HepG2 (cell line): ENCODE results near the gene SIGLEC15. TPM values are rescaled to one million over a fixed set of nuclear protein-coding genes. Genes with fewer than 3 reads are reported as not detected.

ENCODE experiments used
- ATAC-seq: fragments of 200-7000 bp; cut with Tn5 transposase; 3 replicates; pipeline ENCODE4 v1.9.1; 2020; ENCODE audit warnings: mild to moderate bottlenecking, moderate library complexity
- BruUV-seq: library from RNA; stranded (reverse); fragments of 400-500 nt; replicated peaks from 2 replicates; lab custom pipeline; 2021; lab: Mats Ljungman, UMichigan
- CTCF ChIA-PET: fragments of 300-600 bp; formaldehyde crosslinking; extraction: SDS; loops from one replicate; lab custom pipeline; 2021; ENCODE audit warnings: low total read pairs, inconsistent platforms, low intra/inter-chr PET ratio; lab: Yijun Ruan, JAX
- POLR2A ChIA-PET: fragments of 350-600 bp; sonication (Branson Sonifier 250); formaldehyde crosslinking; loops from one replicate; lab custom pipeline; 2020; ENCODE audit warnings: antibody characterized with exemption, inconsistent platforms; lab: Yijun Ruan, JAX
- DNase-seq: peaks from one replicate; pipeline ENCODE4 v3.0.0-alpha.2; 2015; ENCODE audit warnings: low spot score
- FAIRE-seq: peaks from 3 replicates; lab custom pipeline; 2011; peaks lifted over from hg19 to GRCh38; lab: Jason Lieb, UNC
- H2AFZ ChIP-seq: one replicate; pipeline ENCODE4 v1.6.1; 2011; ENCODE audit warnings: low read length, inconsistent platforms
- H3K27ac ChIP-seq: fragments of 300-600 bp; 3 replicates; pipeline ENCODE4 v1.8.0; 2011; ENCODE audit warnings: mixed run types, mild to moderate bottlenecking, mixed read lengths, low read length, inconsistent platforms; ENCODE audit not compliant: insufficient read depth; ENCODE audit errors: extremely low read length
- H3K27me3 ChIP-seq, 2 experiments: fragments of 200-600 bp in 1 of 2; 2 replicates in 1 of 2; 3 replicates in 1 of 2; pipeline versions ENCODE4 v1.6.0 to v1.8.0; 2011; ENCODE audit warnings: low read length in 2 of 2, mild to moderate bottlenecking in 2 of 2, moderate library complexity in 2 of 2, inconsistent platforms in 1 of 2; ENCODE audit not compliant: insufficient read depth in 2 of 2, control insufficient read depth in 1 of 2
- H3K36me3 ChIP-seq, 2 experiments: fragments of 200-600 bp in 1 of 2; replicated peaks in 1 of 2; 2 replicates in 1 of 2; 3 replicates in 1 of 2; pipeline versions ENCODE4 v1.5.1 to v1.8.0; 2011; ENCODE audit warnings: low read length in 2 of 2, inconsistent platforms in 1 of 2; ENCODE audit not compliant: insufficient read depth in 2 of 2, control insufficient read depth in 1 of 2
- H3K4me1 ChIP-seq: 2 replicates; pipeline ENCODE4 v1.5.1; 2012; ENCODE audit warnings: low read length, inconsistent platforms; ENCODE audit not compliant: insufficient read depth
- H3K4me2 ChIP-seq: 2 replicates; pipeline ENCODE4 v1.6.0; 2011; ENCODE audit warnings: low read depth, low read length, inconsistent platforms
- H3K4me3 ChIP-seq, 3 experiments: fragments of 200-600 bp in 1 of 3; sonication (generic), shearing (Covaris generic) in 1 of 3; replicated peaks in 1 of 3; 2 replicates each; pipeline ENCODE4 v1.5.1; 2011 to 2016; ENCODE audit warnings: low read length in 3 of 3, inconsistent platforms in 2 of 3, low read depth in 2 of 3, mild to moderate bottlenecking in 2 of 3, control low read depth in 1 of 3, mixed read lengths in 1 of 3; ENCODE audit not compliant: insufficient read depth in 1 of 3
- H3K79me2 ChIP-seq: one replicate; pipeline ENCODE4 v1.6.1; 2011; ENCODE audit warnings: low read length, inconsistent platforms; ENCODE audit not compliant: insufficient read depth
- H3K9ac ChIP-seq: 2 replicates; pipeline ENCODE4 v1.6.0; 2011; ENCODE audit warnings: mild to moderate bottlenecking, low read depth, low read length, inconsistent platforms; ENCODE audit not compliant: insufficient read depth
- H3K9me3 ChIP-seq: 2 replicates; pipeline ENCODE4 v1.5.1; 2012; ENCODE audit warnings: mild to moderate bottlenecking, low read length
- H4K20me1 ChIP-seq: 2 replicates; pipeline ENCODE4 v1.6.0; 2011; ENCODE audit warnings: inconsistent platforms, mild to moderate bottlenecking, low read length, moderate library complexity; ENCODE audit not compliant: insufficient read depth
- ATM ChIP-seq: fragments of 450-650 bp; IDR thresholded peaks from 2 replicates; pipeline ENCODE4 v1.7.1; 2017; ENCODE audit warnings: mild to moderate bottlenecking, borderline replicate concordance
- BCL6 ChIP-seq: IDR thresholded peaks from 2 replicates; pipeline ENCODE4 v1.6.1; 2016; ENCODE audit warnings: missing genetic modification reagents, missing compliant biosample characterization
- FOXM1 ChIP-seq: sonication (generic); formaldehyde crosslinking; IDR thresholded peaks from 2 replicates; pipeline ENCODE4 v1.5.0; 2020; ENCODE audit warnings: missing genetic modification reagents
- FOXO1 ChIP-seq: sonication (generic); formaldehyde crosslinking; IDR thresholded peaks from 2 replicates; pipeline ENCODE4 v1.4.0; 2020; ENCODE audit warnings: missing genetic modification reagents
- HHEX ChIP-seq: IDR thresholded peaks from 2 replicates; pipeline ENCODE4 v1.6.1; 2016; ENCODE audit warnings: control low read depth
- HNRNPUL1 ChIP-seq: fragments of 200-400 bp; formaldehyde crosslinking; IDR thresholded peaks from 2 replicates; pipeline ENCODE4 v1.6.1; 2017; ENCODE audit warnings: low read depth, mild to moderate bottlenecking, low read length, moderate library complexity
- KDM4B ChIP-seq: sonication (generic); formaldehyde crosslinking; IDR thresholded peaks from 2 replicates; pipeline ENCODE4 v1.4.0; 2020; ENCODE audit warnings: missing genetic modification reagents
- KDM5B ChIP-seq: sonication (generic); formaldehyde crosslinking; IDR thresholded peaks from 2 replicates; pipeline ENCODE4 v1.4.0; 2020; ENCODE audit warnings: missing genetic modification reagents, mild to moderate bottlenecking, borderline replicate concordance
- MXD3 ChIP-seq: IDR thresholded peaks from 2 replicates; pipeline ENCODE4 v1.6.1; 2016; ENCODE audit warnings: mild to moderate bottlenecking, missing biosample characterization, missing genetic modification reagents
- NONO ChIP-seq, 2 experiments: fragments of 450-650 bp in 1 of 2; sonication (generic) in 1 of 2; formaldehyde crosslinking in 1 of 2; IDR thresholded peaks in 1 of 2; conservative IDR thresholded peaks in 1 of 2; 2 replicates each; pipeline versions ENCODE4 v1.6.1 to v1.8.0; 2017 to 2022; ENCODE audit warnings: mild to moderate bottlenecking in 1 of 2, missing genetic modification reagents in 1 of 2, moderate library complexity in 1 of 2
- RBM22 ChIP-seq: fragments of 200-400 bp; formaldehyde crosslinking; optimal IDR thresholded peaks from 2 replicates; pipeline ENCODE3; 2017; ENCODE audit warnings: mild to moderate bottlenecking, low read length, moderate library complexity
- THAP8 ChIP-seq: sonication (generic); formaldehyde crosslinking; IDR thresholded peaks from 2 replicates; pipeline ENCODE4 v1.5.1; 2020; ENCODE audit warnings: missing genetic modification reagents, mild to moderate bottlenecking, borderline replicate concordance
- ZBTB3 ChIP-seq: sonication (generic); formaldehyde crosslinking; IDR thresholded peaks from 2 replicates; pipeline ENCODE4 v1.4.0; 2020; ENCODE audit warnings: low read depth, mild to moderate bottlenecking, moderate library complexity, missing genetic modification reagents, borderline replicate concordance
- ZBTB34 ChIP-seq: sonication (generic); formaldehyde crosslinking; IDR thresholded peaks from 2 replicates; pipeline ENCODE4 v1.8.0; 2022; ENCODE audit warnings: mild to moderate bottlenecking, missing genetic modification reagents
- ZKSCAN8 ChIP-seq: IDR thresholded peaks from 2 replicates; pipeline ENCODE4 v1.6.1; 2016; ENCODE audit warnings: borderline replicate concordance, missing genetic modification reagents, missing compliant biosample characterization
- ZMYM3 ChIP-seq: sonication (generic); formaldehyde crosslinking; IDR thresholded peaks from 2 replicates; pipeline ENCODE4 v1.5.1; 2020; ENCODE audit warnings: mild to moderate bottlenecking, missing genetic modification reagents
- ZNF451 ChIP-seq: sonication (generic); formaldehyde crosslinking; IDR thresholded peaks from 2 replicates; pipeline ENCODE4 v1.5.0; 2020; ENCODE audit warnings: mild to moderate bottlenecking, missing genetic modification reagents
- ZNF549 ChIP-seq: sonication (generic); formaldehyde crosslinking; IDR thresholded peaks from 2 replicates; pipeline ENCODE4 v1.5.0; 2020; ENCODE audit warnings: missing genetic modification reagents
- ZNF746 ChIP-seq: sonication (generic); formaldehyde crosslinking; IDR thresholded peaks from 2 replicates; pipeline ENCODE4 v1.8.0; 2022; ENCODE audit warnings: mild to moderate bottlenecking, missing genetic modification reagents
- WGBS: methylation state at CpG from one replicate; pipeline ENCODE4 v1.1.6; 2017; ENCODE audit warnings: low lambda C conversion rate; 5-methylcytosine and 5-hydroxymethylcytosine counted together
- in situ Hi-C: cut with HindIII; loops from 2 replicates; pipeline ENCODE4 v1.10.0; 2017; ENCODE audit warnings: low pct_unique_long_range_greater_than_20kb; ENCODE audit not compliant: extremely low pct_ligation_motif_present
- intact Hi-C: fragments of 100-400 bp; cut with micrococcal nuclease; formaldehyde crosslinking; loops from one replicate; pipeline ENCODE4 v1.10.0; 2022; ENCODE audit not compliant: unreplicated experiment
- polyA plus RNA-seq, 8 experiments: library from polyadenylated mRNA; depleted of rRNA in 3 of 8; stranded (reverse) in 7 of 8; unstranded in 1 of 8; fragments of >200 nt; fragmentation: Illumina TruSeq in 4 of 8; extraction: Trizol in 4 of 8; gene quantifications; 2 replicates each; pipeline versions ENCODE4 v1.2.1 to v1.2.3, GENCODE V29; 2011 to 2016; ENCODE audit warnings: low read depth in 4 of 8, missing spikeins in 1 of 8, mixed read lengths in 1 of 8; ENCODE audit not compliant: insufficient read depth in 1 of 8
- total RNA-seq, 5 experiments: library from RNA; depleted of rRNA; stranded (reverse); fragments of >200 nt; fragmentation: Illumina TruSeq; extraction: Trizol; gene quantifications; 2 replicates each; pipeline ENCODE4 v1.2.3, GENCODE V29; 2016; ENCODE audit warnings: low read depth in 1 of 5

SIGLEC15 gene
- total and polyA plus RNA-seq, 2 of the 13 experiments (the other 11 are each of a cell fraction or from before 2014, with no cell fraction given), result not detected

GRCh38 chr18:45863469-45863868 is 38.0 kb downstream of the SIGLEC15 start:
- CTCF ChIA-PET, result no interaction called here
- intact Hi-C loops, result no loop called here

GRCh38 chr18:45864081-45864480 is 38.6 kb downstream of the SIGLEC15 start:
- intact Hi-C loops (no loop called here), in situ Hi-C loops (no loop called here)
- no peak overlapping the region for H3K4me2 ChIP-seq
- FAIRE-seq (no peak), ATAC-seq (no peak), DNase-seq (no peak)
- WGBS, result 95% methylated on average over 5 of the region's 5 CpGs
- H3K79me2 ChIP-seq, result no peaks in the 10 kb centered on the region
- no peak overlapping the region for H2AFZ ChIP-seq
- H3K36me3 ChIP-seq, result peaks cover 13 to 53% of the 10 kb centered on the region in 2 experiments; a peak in 4 of 5 replicates
- no peak overlapping the region for H3K4me3 ChIP-seq
- no peaks in the 10 kb centered on the region for H3K9me3 ChIP-seq
- H3K4me1 ChIP-seq, result no peaks in the 10 kb centered on the region
- CTCF ChIA-PET, result no interaction called here
- H3K9ac ChIP-seq, result no peak overlapping the region
- H4K20me1 ChIP-seq, result no peaks in the 10 kb centered on the region
- H3K27ac ChIP-seq, result no peak overlapping the region
- POLR2A ChIA-PET, result no interaction called here
- H3K27me3 ChIP-seq, result no peaks in the 10 kb centered on the region
- no TSS peak for BruUV-seq
- no peak for TF ChIP-seq ZNF746 (CRISPR knock-in tag)
- no peak for TF ChIP-seq FOXO1 (CRISPR knock-in tag)
- TF ChIP-seq BCL6, result no peak
- TF ChIP-seq FOXM1 (CRISPR knock-in tag), result no peak
- TF ChIP-seq ZNF549, result no peak
- TF ChIP-seq ZBTB3 (CRISPR knock-in tag), result no peak
- no peak for TF ChIP-seq HNRNPUL1
- no peak for TF ChIP-seq ATM
- TF ChIP-seq ZMYM3, result no peak
- TF ChIP-seq THAP8 (CRISPR knock-in tag), result no peak
- TF ChIP-seq KDM4B, result no peak
- no peak for TF ChIP-seq MXD3 (CRISPR knock-in tag)
- no peak for TF ChIP-seq KDM5B (CRISPR knock-in tag)
- TF ChIP-seq HHEX (CRISPR knock-in tag), result no peak
- no peak for TF ChIP-seq ZKSCAN8 (CRISPR knock-in tag)
- TF ChIP-seq ZBTB34 (CRISPR knock-in tag), result no peak
- no peak for TF ChIP-seq ZNF451 (CRISPR knock-in tag)
- TF ChIP-seq RBM22, result no peak

More at GRCh38 chr18:45863469-45863868, 38.0 kb downstream of the SIGLEC15 start:
- TF ChIP-seq ZNF549 (no peak), NONO (IDR thresholded peaks at IDR 0.05) (no peak), NONO (CRISPR knock-in tag; conservative IDR thresholded peaks at IDR 0.05) (no peak)
- FAIRE-seq, result no peak
- H3K9ac ChIP-seq, result no peak overlapping the region
- no peaks in the 10 kb centered on the region for H3K27me3 ChIP-seq
- no TSS peak for BruUV-seq
- WGBS, result 93% methylated on average over 1 of the region's 1 CpG
- H3K4me1 ChIP-seq, result no peaks in the 10 kb centered on the region
- H4K20me1 ChIP-seq, result no peaks in the 10 kb centered on the region
- no peak overlapping the region for H3K27ac ChIP-seq
- no peak overlapping the region for H3K4me3 ChIP-seq
- ATAC-seq, result no peak
- POLR2A ChIA-PET, result no interaction called here
- H3K79me2 ChIP-seq, result no peaks in the 10 kb centered on the region
- in situ Hi-C loops, result no loop called here
- H3K9me3 ChIP-seq, result no peaks in the 10 kb centered on the region
- no peak for DNase-seq
- H3K36me3 ChIP-seq, result peaks cover 14 to 59% of the 10 kb centered on the region in 2 experiments; a peak in 4 of 5 replicates
- no peak overlapping the region for H2AFZ ChIP-seq
- no peak overlapping the region for H3K4me2 ChIP-seq
